ENCODE data around the gene KCNC3.

- no peak for TF ChIP-seq CTCF (IDR thresholded peaks at IDR 0.05)
- TF ChIP-seq POLR2A (IDR thresholded peaks at IDR 0.05) = no peak
Measured at GRCh38 chr19:50266896-50267295, 62.3 kb downstream of the KCNC3 start.
